SK-N-SH (cell line): ENCODE measurements around the gene COL4A4.

ENCODE experiments used
- EP300 ChIP-seq, 2 experiments: IDR thresholded peaks; 2 replicates each; pipeline versions ENCODE4 v1.4.0 to v1.6.1; 2012; ENCODE audit warnings: borderline replicate concordance in 1 of 2, low read depth in 1 of 2, low read length in 1 of 2
- EZH2phosphoT487 ChIP-seq: fragments of 200-600 bp; sonication (generic); IDR thresholded peaks from 2 replicates; pipeline ENCODE4 v1.6.1; 2017; ENCODE audit warnings: low read depth, mixed run types, mild to moderate bottlenecking, antibody characterized with exemption, moderate library complexity, borderline replicate concordance
- FOXM1 ChIP-seq: IDR thresholded peaks from 2 replicates; pipeline ENCODE4 v1.4.0; 2012; ENCODE audit warnings: low read depth, mild to moderate bottlenecking
- RAD21 ChIP-seq: IDR thresholded peaks from 2 replicates; pipeline ENCODE4 v1.6.1; 2012; ENCODE audit warnings: mild to moderate bottlenecking, low read length
- RFX5 ChIP-seq: IDR thresholded peaks from 2 replicates; pipeline ENCODE4 v1.6.1; 2012; ENCODE audit warnings: mild to moderate bottlenecking, improper control_type of control experiment, low read length
- YY1 ChIP-seq: IDR thresholded peaks from 2 replicates; pipeline ENCODE4 v1.4.0; 2012; ENCODE audit warnings: low read depth, mild to moderate bottlenecking
- TF ChIP-seq, protein P1 (sequence below): fragments of 200-600 bp; sonication (generic); IDR thresholded peaks from 2 replicates; pipeline ENCODE4 v1.6.1; 2017; ENCODE audit warnings: antibody characterized with exemption, mild to moderate bottlenecking, moderate library complexity
- TF ChIP-seq, protein P2 (sequence below): IDR thresholded peaks from 2 replicates; pipeline ENCODE4 v1.4.0; 2012; ENCODE audit warnings: low read depth

DNA sequence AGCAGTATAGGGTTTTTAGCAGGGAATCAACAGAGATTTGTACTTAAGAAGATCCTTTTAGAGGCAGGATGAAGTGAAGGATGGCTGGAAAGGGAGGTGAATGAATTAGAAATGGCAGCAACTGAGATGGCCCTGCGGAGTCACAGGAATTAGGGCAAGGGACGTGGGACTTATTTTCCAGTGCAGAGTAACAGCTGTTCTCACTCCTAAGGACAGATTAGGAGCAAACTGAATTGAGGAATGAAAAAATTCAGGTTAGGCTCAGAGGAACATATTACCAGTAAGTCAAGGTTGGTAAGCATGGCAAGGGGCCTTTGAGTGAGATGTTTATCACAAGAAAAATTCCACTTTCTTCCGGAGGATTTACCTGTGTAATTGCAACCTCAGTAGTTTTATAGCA, 34.9 kb upstream of the COL4A4 start:
- TF ChIP-seq FOXM1 (no peak), YY1 (no peak), EP300 (IDR thresholded peaks at IDR 0.05; ENCODE audit: borderline replicate concordance in 1 of 2, low read depth in 1 of 2, low read length in 1 of 2) (no peak), RAD21 (no peak), EZH2phosphoT487 (no peak), RFX5 (no peak)
- TF ChIP-seq, protein P1, sequence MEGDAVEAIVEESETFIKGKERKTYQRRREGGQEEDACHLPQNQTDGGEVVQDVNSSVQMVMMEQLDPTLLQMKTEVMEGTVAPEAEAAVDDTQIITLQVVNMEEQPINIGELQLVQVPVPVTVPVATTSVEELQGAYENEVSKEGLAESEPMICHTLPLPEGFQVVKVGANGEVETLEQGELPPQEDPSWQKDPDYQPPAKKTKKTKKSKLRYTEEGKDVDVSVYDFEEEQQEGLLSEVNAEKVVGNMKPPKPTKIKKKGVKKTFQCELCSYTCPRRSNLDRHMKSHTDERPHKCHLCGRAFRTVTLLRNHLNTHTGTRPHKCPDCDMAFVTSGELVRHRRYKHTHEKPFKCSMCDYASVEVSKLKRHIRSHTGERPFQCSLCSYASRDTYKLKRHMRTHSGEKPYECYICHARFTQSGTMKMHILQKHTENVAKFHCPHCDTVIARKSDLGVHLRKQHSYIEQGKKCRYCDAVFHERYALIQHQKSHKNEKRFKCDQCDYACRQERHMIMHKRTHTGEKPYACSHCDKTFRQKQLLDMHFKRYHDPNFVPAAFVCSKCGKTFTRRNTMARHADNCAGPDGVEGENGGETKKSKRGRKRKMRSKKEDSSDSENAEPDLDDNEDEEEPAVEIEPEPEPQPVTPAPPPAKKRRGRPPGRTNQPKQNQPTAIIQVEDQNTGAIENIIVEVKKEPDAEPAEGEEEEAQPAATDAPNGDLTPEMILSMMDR = no peak
- TF ChIP-seq, protein P2, sequence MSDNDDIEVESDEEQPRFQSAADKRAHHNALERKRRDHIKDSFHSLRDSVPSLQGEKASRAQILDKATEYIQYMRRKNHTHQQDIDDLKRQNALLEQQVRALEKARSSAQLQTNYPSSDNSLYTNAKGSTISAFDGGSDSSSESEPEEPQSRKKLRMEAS = no peak
